HG03159 (cell line): Measurements from ENCODE around the gene SPTLC3.

Experiments used
- ATAC-seq: cut with Tn5 transposase; IDR thresholded peaks from one replicate; pipeline ENCODE4 v1.9.1; 2021; ENCODE audit warnings: mild to moderate bottlenecking, moderate library complexity; ENCODE audit not compliant: unreplicated experiment

The SPTLC3 gene

GRCh38 chr20:13130061-13130706 is 121.4 kb downstream of the SPTLC3 start:
- ATAC-seq, result no peak

- no peak for ATAC-seq
These were observed 121.9 kb downstream of the SPTLC3 start for GRCh38 chr20:13130707-13131103.

GRCh38 chr20:13131688-13132087 is 122.9 kb downstream of the SPTLC3 start:
- ATAC-seq, result no peak

GRCh38 chr20:13139459-13140150 is 130.8 kb downstream of the SPTLC3 start:
- no peak for ATAC-seq

GRCh38 chr20:13140201-13140600 is 131.4 kb downstream of the SPTLC3 start:
- no peak for ATAC-seq

GRCh38 chr20:13140775-13141174 is 132.0 kb downstream of the SPTLC3 start:
- ATAC-seq, result no peak

- ATAC-seq, result no peak
These were observed 132.8 kb downstream of the SPTLC3 start for GRCh38 chr20:13141546-13141945.

- ATAC-seq, result no peak
These were observed 133.4 kb downstream of the SPTLC3 start for GRCh38 chr20:13142143-13142542.

- no peak for ATAC-seq
These were observed 138.5 kb downstream of the SPTLC3 start for GRCh38 chr20:13147071-13147963.

GRCh38 chr20:13147971-13148370 is 139.2 kb downstream of the SPTLC3 start:
- ATAC-seq, result no peak

GRCh38 chr20:13148402-13148801 is 139.6 kb downstream of the SPTLC3 start:
- ATAC-seq, result no peak

GRCh38 chr20:13148961-13149360 is 140.2 kb downstream of the SPTLC3 start:
- ATAC-seq, result no peak

GRCh38 chr20:13149371-13150105 is 140.8 kb downstream of the SPTLC3 start:
- ATAC-seq, result no peak

- no peak for ATAC-seq
These were observed 149.6 kb downstream of the SPTLC3 start for GRCh38 chr20:13158369-13158768.

GRCh38 chr20:13159889-13160288 is 151.1 kb downstream of the SPTLC3 start:
- no peak for ATAC-seq

GRCh38 chr20:13165203-13165602 is 156.4 kb downstream of the SPTLC3 start:
- ATAC-seq, result no peak

- no peak for ATAC-seq
These were observed 157.2 kb downstream of the SPTLC3 start for GRCh38 chr20:13166011-13166410.

GRCh38 chr20:13166437-13166836 is 157.7 kb downstream of the SPTLC3 start:
- ATAC-seq, result no peak

- ATAC-seq, result no peak
These were observed 160.3 kb downstream of the SPTLC3 start for GRCh38 chr20:13169086-13169485.

GRCh38 chr20:13170771-13171170 is 162.0 kb downstream of the SPTLC3 start:
- no peak for ATAC-seq

- ATAC-seq, result no peak
These were observed 164.4 kb downstream of the SPTLC3 start for GRCh38 chr20:13173201-13173600.
